Caco-2 (cell line): Measurements from ENCODE around the gene SLC25A21. TPM values are rescaled to one million over a fixed set of nuclear protein-coding genes. Genes with fewer than 3 reads are reported as not detected.

Source experiments
- BruUV-seq: library from RNA; stranded (reverse); fragments of 400-500 nt; replicated peaks from 2 replicates; lab custom pipeline; 2021; lab: Mats Ljungman, UMichigan
- CTCF ChIA-PET: fragments of 300-600 bp; sonication (Branson Sonifier 250); formaldehyde crosslinking; loops from one replicate; lab custom pipeline; 2022; ENCODE audit warnings: antibody characterized with exemption; lab: Charles Lee
- POLR2A ChIA-PET: fragments of 300-600 bp; sonication (Branson Sonifier 250); formaldehyde crosslinking; loops from one replicate; lab custom pipeline; 2022; ENCODE audit warnings: antibody characterized with exemption; lab: Charles Lee
- DNase-seq, 2 experiments: peaks; one replicate each; pipeline versions ENCODE4 v3.0.0 to v3.0.0-alpha.2; 2020 to 2022
- H3K27me3 ChIP-seq: replicated peaks from 2 replicates; pipeline ENCODE4 v1.6.0; 2011; ENCODE audit warnings: low read length; ENCODE audit not compliant: control insufficient read depth, insufficient read depth
- H3K36me3 ChIP-seq: 2 replicates; pipeline ENCODE4 v1.5.1; 2011; ENCODE audit warnings: low read length; ENCODE audit not compliant: control insufficient read depth, insufficient read depth
- H3K4me1 ChIP-seq: fragments of 250-450 bp; sonication (Bioruptor Pico); 2 replicates; pipeline ENCODE4 v1.5.1; 2020; ENCODE audit warnings: mild to moderate bottlenecking
- H3K4me3 ChIP-seq: 2 replicates; pipeline ENCODE4 v1.5.1; 2011; ENCODE audit warnings: low read depth, mild to moderate bottlenecking, control low read depth, low read length
- H3K9me3 ChIP-seq: fragments of 250-450 bp; sonication (Bioruptor Pico); 2 replicates; pipeline ENCODE4 v1.5.1; 2020; ENCODE audit warnings: mild to moderate bottlenecking, moderate library complexity
- H3K27ac Mint-ChIP-seq: one replicate; pipeline ENCODE4 v1.8.0; 2022; ENCODE audit warnings: mixed read lengths; ENCODE audit not compliant: unreplicated experiment
- H3K27me3 Mint-ChIP-seq: one replicate; pipeline ENCODE4 v1.8.0; 2022; ENCODE audit warnings: mixed read lengths; ENCODE audit not compliant: insufficient read depth, unreplicated experiment
- H3K36me3 Mint-ChIP-seq: one replicate; pipeline ENCODE4 v1.8.0; 2022; ENCODE audit warnings: mild to moderate bottlenecking, mixed read lengths; ENCODE audit not compliant: insufficient read depth, unreplicated experiment
- H3K4me1 Mint-ChIP-seq: one replicate; pipeline ENCODE4 v1.8.0; 2022; ENCODE audit warnings: low read depth, mixed read lengths; ENCODE audit not compliant: unreplicated experiment
- H3K4me3 Mint-ChIP-seq: one replicate; pipeline ENCODE4 v1.8.0; 2022; ENCODE audit warnings: mild to moderate bottlenecking, moderate library complexity, mixed read lengths; ENCODE audit not compliant: unreplicated experiment
- H3K9me3 Mint-ChIP-seq: one replicate; pipeline ENCODE4 v1.8.0; 2022; ENCODE audit warnings: mixed read lengths; ENCODE audit not compliant: unreplicated experiment
- intact Hi-C: fragments of 100-400 bp; cut with micrococcal nuclease; formaldehyde crosslinking; loops from one replicate; pipeline ENCODE4 v1.10.0; 2022; ENCODE audit not compliant: unreplicated experiment
- total RNA-seq: library from RNA; stranded (reverse); gene quantifications from 2 replicates; pipeline ENCODE4 v1.2.3, GENCODE V29; 2022
- TF ChIP-seq, protein P1 (sequence below), 2 experiments: fragments of 200-600 bp in 1 of 2; IDR thresholded peaks; 1 replicate in 1 of 2; 2 replicates in 1 of 2; pipeline versions ENCODE4 v1.5.1 to v1.8.0; 2011 to 2022; ENCODE audit warnings: antibody characterized with exemption in 1 of 2, control low read depth in 1 of 2, inconsistent platforms in 1 of 2, low read depth in 1 of 2, low read length in 1 of 2, mild to moderate bottlenecking in 1 of 2, moderate library complexity in 1 of 2; ENCODE audit not compliant: insufficient read depth in 1 of 2, severe bottlenecking in 1 of 2, unreplicated experiment in 1 of 2

SLC25A21 gene
- total RNA-seq, 1 experiment from 2014 or later: 3.2 TPM

DNA sequence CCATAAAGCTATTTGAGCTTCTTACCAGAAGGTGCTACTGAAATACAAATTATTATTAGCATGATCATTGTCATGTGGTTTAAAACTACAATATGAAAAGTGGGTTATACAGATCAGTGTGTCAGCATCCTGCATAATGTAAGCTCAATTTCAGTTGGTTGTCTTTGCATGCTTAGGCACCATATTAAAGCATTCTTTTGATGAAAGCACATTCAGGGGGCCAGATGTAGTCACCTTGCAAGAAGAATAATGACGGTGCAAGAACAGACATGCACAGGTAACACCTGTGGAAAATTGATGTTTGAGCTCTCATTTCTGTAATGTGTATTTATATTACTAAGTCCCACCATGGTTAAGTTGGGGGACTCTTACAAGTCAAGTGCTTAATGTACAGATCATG lies 386.9 kb downstream of the SLC25A21 start:
- peaks cover 14% of the 10 kb centered on the region; the same call in 1 of the 2 replicates for H3K4me1 ChIP-seq
- POLR2A ChIA-PET: no interaction called here
- DNase-seq: no peak
- H3K27me3 ChIP-seq: no peaks in the 10 kb centered on the region
- Mint-ChIP-seq H3K4me1 (no peaks in the 10 kb centered on the region), H3K27me3 (no peaks in the 10 kb centered on the region), H3K9me3 (peaks cover 25% of the 10 kb centered on the region), H3K4me3 (no peak overlapping the region), H3K36me3 (no peaks in the 10 kb centered on the region), H3K27ac (no peak overlapping the region)
- CTCF ChIA-PET: no interaction called here
- H3K9me3 ChIP-seq: no peaks in the 10 kb centered on the region
- TF ChIP-seq, protein P1, sequence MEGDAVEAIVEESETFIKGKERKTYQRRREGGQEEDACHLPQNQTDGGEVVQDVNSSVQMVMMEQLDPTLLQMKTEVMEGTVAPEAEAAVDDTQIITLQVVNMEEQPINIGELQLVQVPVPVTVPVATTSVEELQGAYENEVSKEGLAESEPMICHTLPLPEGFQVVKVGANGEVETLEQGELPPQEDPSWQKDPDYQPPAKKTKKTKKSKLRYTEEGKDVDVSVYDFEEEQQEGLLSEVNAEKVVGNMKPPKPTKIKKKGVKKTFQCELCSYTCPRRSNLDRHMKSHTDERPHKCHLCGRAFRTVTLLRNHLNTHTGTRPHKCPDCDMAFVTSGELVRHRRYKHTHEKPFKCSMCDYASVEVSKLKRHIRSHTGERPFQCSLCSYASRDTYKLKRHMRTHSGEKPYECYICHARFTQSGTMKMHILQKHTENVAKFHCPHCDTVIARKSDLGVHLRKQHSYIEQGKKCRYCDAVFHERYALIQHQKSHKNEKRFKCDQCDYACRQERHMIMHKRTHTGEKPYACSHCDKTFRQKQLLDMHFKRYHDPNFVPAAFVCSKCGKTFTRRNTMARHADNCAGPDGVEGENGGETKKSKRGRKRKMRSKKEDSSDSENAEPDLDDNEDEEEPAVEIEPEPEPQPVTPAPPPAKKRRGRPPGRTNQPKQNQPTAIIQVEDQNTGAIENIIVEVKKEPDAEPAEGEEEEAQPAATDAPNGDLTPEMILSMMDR (IDR thresholded peaks at IDR 0.05; ENCODE audit: insufficient read depth in 1 of 2, low read depth in 1 of 2, low read length in 1 of 2, severe bottlenecking in 1 of 2, unreplicated experiment in 1 of 2): no peak
- BruUV-seq: no TSS peak
- no peaks in the 10 kb centered on the region for H3K36me3 ChIP-seq
- H3K4me3 ChIP-seq: no peak overlapping the region
- intact Hi-C loops: no loop called here

DNA sequence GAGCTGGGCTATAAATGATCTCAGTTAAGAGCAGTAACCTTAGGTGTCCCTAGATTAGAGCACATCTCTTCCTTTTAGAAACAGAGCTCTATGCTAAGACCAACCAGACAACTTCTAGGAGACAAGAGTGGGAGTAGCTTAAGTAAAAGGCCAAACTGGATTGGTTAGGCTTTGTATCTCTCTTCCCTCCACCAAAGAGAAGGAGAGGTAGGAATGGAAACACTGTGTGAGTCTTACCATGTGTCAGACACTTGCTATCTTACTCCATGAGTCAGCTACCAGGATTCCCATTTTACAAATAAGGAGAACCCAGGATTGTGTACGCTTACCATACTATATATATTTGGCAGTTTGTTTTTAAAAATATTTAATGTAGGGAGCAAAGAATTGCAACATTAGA lies 387.9 kb downstream of the SLC25A21 start:
- Histone ChIP-seq H3K36me3 (no peaks in the 10 kb centered on the region), H3K4me3 (no peak overlapping the region), H3K27me3 (no peaks in the 10 kb centered on the region), H3K4me1 (peaks cover 13% of the 10 kb centered on the region; the same call in 1 of the 2 replicates), H3K9me3 (no peaks in the 10 kb centered on the region)
- peaks cover 34% of the 10 kb centered on the region for H3K9me3 Mint-ChIP-seq
- DNase-seq: no peak
- no peaks in the 10 kb centered on the region for H3K4me1 Mint-ChIP-seq
- no peak overlapping the region for H3K4me3 Mint-ChIP-seq
- no peak overlapping the region for H3K27ac Mint-ChIP-seq
- BruUV-seq: no TSS peak
- CTCF ChIA-PET: no interaction called here
- POLR2A ChIA-PET: no interaction called here
- H3K36me3 Mint-ChIP-seq: no peaks in the 10 kb centered on the region
- no peaks in the 10 kb centered on the region for H3K27me3 Mint-ChIP-seq
- intact Hi-C loops: no loop called here
- TF ChIP-seq, protein P1 (IDR thresholded peaks at IDR 0.05; ENCODE audit: insufficient read depth in 1 of 2, low read depth in 1 of 2, low read length in 1 of 2, severe bottlenecking in 1 of 2, unreplicated experiment in 1 of 2): no peak

DNA sequence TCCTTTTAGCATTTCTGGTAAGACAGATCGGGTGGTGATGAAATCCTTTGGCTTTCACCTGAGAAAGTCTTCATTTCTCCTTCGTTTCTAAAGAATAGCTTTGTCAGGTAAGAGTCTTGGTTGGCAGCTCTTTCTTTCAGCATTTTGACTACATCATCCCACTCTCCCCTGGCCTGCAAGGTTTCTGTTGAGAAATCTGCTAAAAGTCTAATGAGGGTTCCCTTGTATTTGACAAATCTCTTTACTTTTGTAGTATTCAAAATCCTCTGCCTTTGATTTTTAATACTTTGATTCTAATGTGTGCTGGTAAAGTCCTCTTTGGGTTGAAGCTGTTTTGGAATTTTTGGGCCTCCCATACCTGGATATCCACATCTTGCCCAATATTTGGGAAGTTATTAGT lies 390.5 kb downstream of the SLC25A21 start:
- Mint-ChIP-seq H3K27ac (no peak overlapping the region), H3K27me3 (no peaks in the 10 kb centered on the region), H3K36me3 (peaks cover 4% of the 10 kb centered on the region), H3K4me1 (no peaks in the 10 kb centered on the region), H3K4me3 (no peak overlapping the region), H3K9me3 (peaks cover 34% of the 10 kb centered on the region)
- POLR2A ChIA-PET: no interaction called here
- no peak for DNase-seq
- CTCF ChIA-PET: no interaction called here
- no peaks in the 10 kb centered on the region for H3K9me3 ChIP-seq
- TF ChIP-seq, protein P1 (IDR thresholded peaks at IDR 0.05; ENCODE audit: insufficient read depth in 1 of 2, low read depth in 1 of 2, low read length in 1 of 2, severe bottlenecking in 1 of 2, unreplicated experiment in 1 of 2): no peak
- no peak overlapping the region for H3K4me3 ChIP-seq
- no peaks in the 10 kb centered on the region for H3K36me3 ChIP-seq
- no peaks in the 10 kb centered on the region for H3K4me1 ChIP-seq
- intact Hi-C loops: no loop called here
- H3K27me3 ChIP-seq: no peaks in the 10 kb centered on the region
- BruUV-seq: no TSS peak
